Measurements from ENCODE around the gene CASP1.
A peak's percentile ranks its signal among the peaks of the same experiment; 100 is the strongest.

- TF ChIP-seq CTCF (IDR thresholded peaks at IDR 0.05) (no peak), POLR2A (IDR thresholded peaks at IDR 0.05) (peak; percentile 49)
Measured at GRCh38 chr11:105034813-105035620, at the start of gene CASP1.

Measured in transverse colon (tissue), 3 donors.